Stimulated activated CD8-positive, alpha-beta memory T cell treated with anti-CD3 and anti-CD28 coated beads, Interleukin-15, amount 100 ng/mL, for 4 hours (primary cell): ENCODE measurements around the gene TAS2R46.
"Not testable (repeated sequence)": the region's sequence is repeated elsewhere in the genome, so short reads cannot be mapped to it uniquely, and the experiment has no call there.

Source experiments
- DNase-seq, 2 donors: peaks; one replicate each; pipeline ENCODE4 v3.0.0-alpha.2; 2020; ENCODE audit warnings: low read depth in 2 of 2

The TAS2R46 gene

DNA sequence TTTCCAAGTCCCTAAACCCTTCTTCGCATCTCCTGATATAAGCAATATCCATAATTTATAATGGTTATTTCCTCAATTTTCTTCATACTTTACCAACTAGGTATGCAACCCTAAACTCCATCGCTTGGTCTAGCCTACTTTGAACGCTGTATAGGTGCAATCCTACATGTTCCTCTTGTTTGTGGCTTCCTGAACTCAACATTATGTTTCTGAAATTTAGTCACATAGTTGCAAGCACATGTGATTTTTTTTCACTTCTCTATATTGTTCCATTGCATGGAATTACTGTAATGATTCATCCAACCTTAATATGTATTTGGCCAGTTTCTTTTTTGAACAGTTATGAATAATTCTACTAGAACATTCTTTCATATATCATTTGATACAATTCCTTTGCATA, 28.1 kb downstream of the TAS2R46 start:
- DNase-seq: not testable (repeated sequence)

DNA sequence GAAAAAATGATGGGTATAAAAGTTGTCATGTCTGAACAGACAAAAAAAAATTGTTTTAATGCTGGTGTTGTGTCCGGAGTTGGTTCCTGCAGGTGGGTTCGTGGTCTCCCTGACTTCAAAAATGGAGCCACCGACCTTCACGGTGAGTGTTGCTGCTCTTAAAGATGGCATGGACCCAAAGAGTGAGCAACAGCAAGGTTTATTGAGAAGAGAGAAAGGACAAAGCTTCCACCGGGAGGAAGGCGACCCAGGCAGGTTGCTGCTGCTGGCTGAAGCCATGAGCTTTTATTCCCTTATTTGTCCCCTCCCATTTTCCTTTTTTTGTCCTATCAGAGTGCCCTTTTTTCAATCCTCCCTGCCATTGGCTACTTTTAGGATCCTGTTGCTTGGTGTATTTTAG, 30.8 kb downstream of the TAS2R46 start, which contains the start of gene TAS2R31:
Gene TAS2R31, minus strand, starts transcription at position 101 of the 400 bp plus-strand sequence. Its CDS starts 72 bp downstream, at position 29.
- DNase-seq: no peak

DNA sequence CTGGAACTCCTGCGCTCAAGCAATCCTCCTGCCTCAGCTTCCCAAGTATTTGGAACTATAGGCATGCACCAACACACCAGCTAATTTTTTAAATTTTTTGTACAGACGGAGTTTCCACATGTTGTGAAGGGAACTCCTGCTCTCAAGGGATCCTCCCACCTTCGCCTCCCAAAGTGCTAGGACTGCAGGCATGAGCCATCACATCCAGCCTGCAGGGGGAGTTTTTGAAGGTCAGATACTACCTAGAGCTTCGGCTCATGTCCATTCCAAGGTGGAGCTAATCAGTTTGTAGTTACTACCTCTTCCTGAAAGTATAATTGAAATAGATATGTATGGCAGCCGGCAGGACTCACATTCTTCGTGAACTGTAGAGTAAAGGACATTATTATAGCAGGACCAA, 36.0 kb downstream of the TAS2R46 start:
- no peak for DNase-seq

DNA sequence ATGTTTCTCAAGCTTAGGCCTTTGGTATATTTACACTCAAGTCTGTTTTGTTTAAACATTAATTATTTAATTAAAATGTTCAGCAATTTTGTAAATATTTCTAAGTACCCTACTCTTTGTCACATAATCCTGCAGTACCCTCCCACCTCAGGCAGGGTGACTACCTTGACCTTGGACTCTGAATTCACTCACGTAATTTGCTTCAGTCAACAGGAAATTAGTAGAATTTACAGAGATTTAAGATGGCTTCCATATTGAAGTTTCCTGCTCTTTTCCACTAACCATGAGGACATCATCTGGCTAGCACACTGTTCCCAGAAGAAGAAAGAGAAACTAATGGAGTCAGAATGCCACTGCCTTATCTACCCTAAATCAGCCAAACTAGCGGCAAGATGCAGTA, 38.7 kb downstream of the TAS2R46 start:
- DNase-seq: no peak

DNA sequence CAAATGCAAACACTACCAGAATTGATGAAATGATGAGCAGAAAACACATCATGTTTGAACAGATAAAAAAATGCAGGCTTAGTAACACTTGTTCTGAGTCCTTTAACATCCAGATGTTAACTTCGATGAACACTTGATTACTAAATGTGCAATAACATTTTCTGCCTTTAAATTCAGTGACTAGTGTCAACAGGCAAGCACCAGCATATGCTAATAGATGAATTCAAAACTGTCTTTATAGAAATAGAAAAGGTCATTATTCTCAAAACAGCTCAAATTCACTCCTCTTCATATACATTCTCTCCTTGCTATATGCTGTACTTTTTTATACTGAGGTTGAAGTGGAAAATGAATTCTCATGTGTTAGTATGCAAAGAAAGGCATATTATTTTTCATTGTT, 39.6 kb downstream of the TAS2R46 start, which contains the start of gene TAS2R19:
Gene TAS2R19, minus strand, starts transcription at position 101 of the 400 bp plus-strand sequence. Its CDS starts 49 bp downstream, at position 52.
- no peak for DNase-seq

DNA sequence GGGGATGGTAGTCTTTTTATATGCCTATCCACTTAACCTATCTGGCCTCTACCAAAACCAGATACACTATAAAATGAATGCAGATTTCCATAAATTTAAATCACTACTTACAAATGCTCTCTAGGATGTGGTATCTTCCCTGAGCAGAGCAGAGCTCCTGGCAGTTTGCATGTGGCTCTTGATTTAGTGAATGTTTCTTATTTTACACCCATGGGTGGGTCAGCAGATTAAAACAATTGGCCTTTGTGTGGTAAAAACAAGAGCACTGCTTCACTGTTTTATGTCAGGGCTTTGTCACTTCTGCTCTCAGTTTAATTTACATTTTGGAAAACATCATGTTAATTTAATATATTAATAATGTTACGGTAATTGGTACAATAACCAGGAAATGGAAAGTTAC, 45.2 kb downstream of the TAS2R46 start:
- DNase-seq: no peak

DNA sequence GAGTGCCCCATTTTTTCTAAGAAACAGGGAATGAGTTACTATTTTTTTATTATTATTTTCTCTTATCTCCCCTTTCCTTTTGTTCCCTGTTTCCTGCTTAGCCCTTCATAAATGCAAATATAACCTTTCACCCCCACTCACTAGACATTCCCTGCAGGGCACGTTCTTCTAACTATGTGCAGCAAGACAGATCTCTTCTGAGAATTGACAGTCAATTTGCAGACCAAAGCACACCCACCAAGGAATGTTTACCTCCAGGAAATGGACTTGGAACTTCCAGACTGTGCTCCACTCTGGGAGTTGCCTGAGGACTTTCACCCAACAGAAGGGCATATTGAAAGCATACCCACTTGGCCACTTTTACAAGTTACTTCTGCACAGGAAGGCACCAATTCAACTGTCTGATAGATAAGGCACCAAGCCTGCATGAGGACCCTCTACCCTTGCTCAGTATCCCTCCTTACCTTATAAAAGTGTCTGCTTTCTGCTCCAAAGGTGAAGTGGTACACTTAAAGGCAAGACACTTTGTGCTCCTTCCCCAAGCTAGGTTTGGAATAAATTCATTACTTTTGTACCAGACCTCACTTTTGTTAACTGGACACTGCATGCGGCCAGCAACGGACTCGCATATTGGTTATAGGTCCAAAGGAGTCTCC, 46.2 kb downstream of the TAS2R46 start:
- no peak for DNase-seq

DNA sequence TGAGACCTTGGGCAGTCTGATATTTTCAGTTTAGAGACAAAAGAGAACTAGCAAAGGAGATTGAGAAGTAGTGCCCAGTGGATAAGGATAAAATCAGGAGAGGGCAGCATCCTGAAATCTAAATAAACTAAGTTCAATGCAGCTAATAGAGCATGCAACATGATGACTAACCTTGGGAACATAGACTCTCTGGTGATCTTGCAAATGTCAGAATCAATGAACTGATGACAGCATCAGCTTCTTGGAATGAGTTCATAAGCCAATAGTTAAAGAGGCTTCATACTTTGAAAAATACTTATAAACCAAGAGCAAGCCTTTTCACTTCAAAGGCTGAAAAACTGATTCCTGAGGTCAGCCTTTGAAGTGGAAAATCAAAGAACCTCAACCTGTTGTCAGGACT, 47.9 kb downstream of the TAS2R46 start:
- DNase-seq: no peak
